Measurements from ENCODE around the gene GNAI3.

Gene GNAI3

DNA sequence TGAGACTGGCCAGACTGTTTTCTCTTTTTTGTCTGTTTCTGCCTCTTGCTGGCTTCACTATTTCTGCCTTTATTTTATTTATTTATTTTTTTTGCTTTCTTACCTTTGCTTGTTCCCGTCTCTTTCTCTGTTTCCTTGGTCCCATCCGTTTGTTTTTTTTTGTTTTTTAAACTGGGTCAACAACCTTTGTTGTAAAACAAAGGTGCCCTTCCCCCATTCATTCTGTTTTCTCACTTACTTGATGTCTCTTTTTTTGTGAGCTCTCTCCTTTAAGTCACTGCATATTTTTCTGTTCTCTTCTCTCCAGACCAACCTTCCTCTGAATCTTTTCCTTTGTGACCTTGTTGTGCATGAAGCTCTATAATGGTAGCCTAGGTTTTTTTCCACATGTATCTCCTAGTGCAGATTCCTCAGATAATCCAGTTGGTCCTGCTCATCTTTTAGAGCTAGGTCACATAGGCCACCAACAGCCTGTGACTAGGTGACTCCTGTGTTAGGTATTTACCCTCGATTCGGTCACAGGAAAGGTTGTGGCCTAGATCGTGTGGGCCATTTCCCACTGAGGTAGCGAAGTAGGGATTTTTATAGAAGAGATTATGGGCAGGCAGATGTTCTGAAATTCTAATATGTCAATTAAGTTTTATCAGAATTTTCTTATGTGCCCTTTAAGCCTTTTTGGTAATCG lies 15.9 kb downstream of the GNAI3 start:
- H3K27ac ChIP-seq (replicated peaks) = no peak overlapping the region
- TF ChIP-seq SPI1 (IDR thresholded peaks at IDR 0.05; ENCODE audit: borderline replicate concordance, low read depth) (no peak), GABPA (IDR thresholded peaks at IDR 0.05; ENCODE audit: low read depth) (no peak), CTCF (IDR thresholded peaks at IDR 0.05; ENCODE audit: insufficient read depth, low read length) (no peak)
- TF ChIP-seq, protein P1, sequence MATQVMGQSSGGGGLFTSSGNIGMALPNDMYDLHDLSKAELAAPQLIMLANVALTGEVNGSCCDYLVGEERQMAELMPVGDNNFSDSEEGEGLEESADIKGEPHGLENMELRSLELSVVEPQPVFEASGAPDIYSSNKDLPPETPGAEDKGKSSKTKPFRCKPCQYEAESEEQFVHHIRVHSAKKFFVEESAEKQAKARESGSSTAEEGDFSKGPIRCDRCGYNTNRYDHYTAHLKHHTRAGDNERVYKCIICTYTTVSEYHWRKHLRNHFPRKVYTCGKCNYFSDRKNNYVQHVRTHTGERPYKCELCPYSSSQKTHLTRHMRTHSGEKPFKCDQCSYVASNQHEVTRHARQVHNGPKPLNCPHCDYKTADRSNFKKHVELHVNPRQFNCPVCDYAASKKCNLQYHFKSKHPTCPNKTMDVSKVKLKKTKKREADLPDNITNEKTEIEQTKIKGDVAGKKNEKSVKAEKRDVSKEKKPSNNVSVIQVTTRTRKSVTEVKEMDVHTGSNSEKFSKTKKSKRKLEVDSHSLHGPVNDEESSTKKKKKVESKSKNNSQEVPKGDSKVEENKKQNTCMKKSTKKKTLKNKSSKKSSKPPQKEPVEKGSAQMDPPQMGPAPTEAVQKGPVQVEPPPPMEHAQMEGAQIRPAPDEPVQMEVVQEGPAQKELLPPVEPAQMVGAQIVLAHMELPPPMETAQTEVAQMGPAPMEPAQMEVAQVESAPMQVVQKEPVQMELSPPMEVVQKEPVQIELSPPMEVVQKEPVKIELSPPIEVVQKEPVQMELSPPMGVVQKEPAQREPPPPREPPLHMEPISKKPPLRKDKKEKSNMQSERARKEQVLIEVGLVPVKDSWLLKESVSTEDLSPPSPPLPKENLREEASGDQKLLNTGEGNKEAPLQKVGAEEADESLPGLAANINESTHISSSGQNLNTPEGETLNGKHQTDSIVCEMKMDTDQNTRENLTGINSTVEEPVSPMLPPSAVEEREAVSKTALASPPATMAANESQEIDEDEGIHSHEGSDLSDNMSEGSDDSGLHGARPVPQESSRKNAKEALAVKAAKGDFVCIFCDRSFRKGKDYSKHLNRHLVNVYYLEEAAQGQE (IDR thresholded peaks at IDR 0.05; ENCODE audit: insufficient replicate concordance, low read depth) = no peak

DNA sequence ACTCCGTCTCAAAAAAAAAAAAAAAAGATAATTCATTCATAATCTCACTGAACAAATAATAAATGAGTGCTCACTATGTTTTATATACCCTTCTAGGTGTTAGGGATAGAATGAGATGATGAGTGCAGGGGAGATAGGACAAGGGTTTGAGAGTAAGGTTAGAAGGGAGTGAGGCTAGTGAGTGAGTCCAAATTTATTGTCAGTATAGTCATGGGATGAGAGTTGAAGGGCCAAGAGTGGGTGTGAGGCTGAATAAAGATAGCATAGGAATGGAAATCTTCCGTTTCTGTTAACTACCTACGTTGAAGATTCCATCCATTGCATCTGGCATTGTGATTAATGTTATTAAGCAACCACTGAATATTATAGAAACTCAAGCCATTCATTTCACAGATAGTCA lies 16.8 kb downstream of the GNAI3 start:
- TF ChIP-seq SPI1 (IDR thresholded peaks at IDR 0.05; ENCODE audit: borderline replicate concordance, low read depth) (no peak), CTCF (IDR thresholded peaks at IDR 0.05; ENCODE audit: insufficient read depth, low read length) (no peak), GABPA (IDR thresholded peaks at IDR 0.05; ENCODE audit: low read depth) (no peak), POLR2AphosphoS5 (IDR thresholded peaks at IDR 0.05; ENCODE audit: low read depth) (no peak)
- TF ChIP-seq, protein P1 (IDR thresholded peaks at IDR 0.05; ENCODE audit: insufficient replicate concordance, low read depth) = no peak
- H3K27ac ChIP-seq (replicated peaks) = no peak overlapping the region
- no peak overlapping the region for H3K4me3 ChIP-seq (replicated peaks; ENCODE audit: insufficient read depth, low read length)
- H3K27me3 ChIP-seq (ENCODE audit: insufficient read depth, poor library complexity, severe bottlenecking) = no peaks in the 10 kb centered on the region
- no peak for DNase-seq (ENCODE audit: low read depth in 1 of 2, low spot score in 1 of 2)

More for the DNA sequence above, 15.9 kb downstream of the GNAI3 start:
- no peak overlapping the region for H3K4me3 ChIP-seq (replicated peaks; ENCODE audit: insufficient read depth, low read length)
- DNase-seq (ENCODE audit: low read depth in 1 of 2, low spot score in 1 of 2) = no peak
- no peaks in the 10 kb centered on the region for H3K27me3 ChIP-seq (ENCODE audit: insufficient read depth, poor library complexity, severe bottlenecking)

- no peak for DNase-seq (ENCODE audit: low read depth in 1 of 2, low spot score in 1 of 2)
- no peak overlapping the region for H3K4me3 ChIP-seq (replicated peaks; ENCODE audit: insufficient read depth, low read length)
- no peaks in the 10 kb centered on the region for H3K27me3 ChIP-seq (ENCODE audit: insufficient read depth, poor library complexity, severe bottlenecking)
- H3K27ac ChIP-seq (replicated peaks) = no peak overlapping the region
- no peak for TF ChIP-seq SPI1 (IDR thresholded peaks at IDR 0.05; ENCODE audit: borderline replicate concordance, low read depth)
- TF ChIP-seq CTCF (IDR thresholded peaks at IDR 0.05; ENCODE audit: insufficient read depth, low read length) = no peak
- no peak for TF ChIP-seq GABPA (IDR thresholded peaks at IDR 0.05; ENCODE audit: low read depth)
- no peak for TF ChIP-seq POLR2AphosphoS5 (IDR thresholded peaks at IDR 0.05; ENCODE audit: low read depth)
- TF ChIP-seq, protein P1 (IDR thresholded peaks at IDR 0.05; ENCODE audit: insufficient replicate concordance, low read depth) = no peak
These were observed 18.6 kb downstream of the GNAI3 start for GRCh38 chr1:109566982-109567381.

Measured in HL-60 (cell line).